Mesothelial cell of epicardium (in vitro differentiated cells): ENCODE results near the gene MRPS11. TPM values are rescaled to one million over a fixed set of nuclear protein-coding genes. Genes with fewer than 3 reads are reported as not detected.

Experiments
- DNase-seq, 2 experiments: peaks; one replicate each; pipeline ENCODE4 v3.0.0; 2021; ENCODE audit warnings: low spot score in 2 of 2; ENCODE audit not compliant: unreplicated experiment in 2 of 2
- H3K27ac Mint-ChIP-seq: 2 replicates; pipeline ENCODE4 v1.8.0; 2021; ENCODE audit warnings: mixed read lengths
- H3K27me3 Mint-ChIP-seq: 2 replicates; pipeline ENCODE4 v1.8.0; 2021; ENCODE audit warnings: low read depth, mixed read lengths
- H3K36me3 Mint-ChIP-seq: 2 replicates; pipeline ENCODE4 v1.8.0; 2021; ENCODE audit warnings: mixed read lengths
- H3K4me1 Mint-ChIP-seq: 2 replicates; pipeline ENCODE4 v1.8.0; 2021; ENCODE audit warnings: mixed read lengths
- H3K4me3 Mint-ChIP-seq: 2 replicates; pipeline ENCODE4 v1.8.0; 2021; ENCODE audit warnings: mild to moderate bottlenecking, moderate library complexity, mixed read lengths
- H3K9me3 Mint-ChIP-seq: 2 replicates; pipeline ENCODE4 v1.8.0; 2021; ENCODE audit warnings: mixed read lengths
- total RNA-seq: library from RNA; stranded (reverse); gene quantifications from 3 replicates; pipeline ENCODE4 v1.2.1, GENCODE V29; 2021
- TF ChIP-seq, protein P1 (sequence below): fragments of 200-600 bp; sonication (generic); IDR thresholded peaks from one replicate; pipeline ENCODE4 v1.5.0; 2021; ENCODE audit warnings: antibody characterized with exemption; ENCODE audit not compliant: unreplicated experiment

Gene MRPS11
- total RNA-seq, 1 donor from 2014 or later, result 38.9 TPM

DNA sequence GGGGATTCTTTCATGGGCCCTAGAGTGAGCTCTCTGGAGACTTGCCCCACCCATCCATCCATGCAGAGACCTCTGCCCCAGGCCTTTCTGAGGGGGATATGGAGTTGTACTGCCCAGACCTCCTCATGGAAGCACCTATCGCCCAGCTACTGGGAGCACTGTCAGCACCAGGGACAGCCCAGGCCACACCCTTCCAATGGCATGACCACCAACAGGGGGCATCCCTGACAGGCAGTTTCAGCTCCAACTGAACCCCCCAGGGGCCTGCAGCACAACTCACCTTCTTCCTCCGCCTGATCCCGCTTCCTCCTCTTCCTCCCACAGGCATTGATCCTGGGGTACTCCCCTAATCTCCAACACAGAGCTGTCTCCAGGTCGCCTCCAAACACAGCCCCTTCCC lies 21.8 kb downstream of the MRPS11 start:
- Mint-ChIP-seq H3K27me3 (no peaks in the 10 kb centered on the region), H3K36me3 (no peaks in the 10 kb centered on the region), H3K4me3 (no peak overlapping the region), H3K27ac (no peak overlapping the region), H3K9me3 (no peaks in the 10 kb centered on the region), H3K4me1 (peaks cover 17% of the 10 kb centered on the region)
- TF ChIP-seq, protein P1, sequence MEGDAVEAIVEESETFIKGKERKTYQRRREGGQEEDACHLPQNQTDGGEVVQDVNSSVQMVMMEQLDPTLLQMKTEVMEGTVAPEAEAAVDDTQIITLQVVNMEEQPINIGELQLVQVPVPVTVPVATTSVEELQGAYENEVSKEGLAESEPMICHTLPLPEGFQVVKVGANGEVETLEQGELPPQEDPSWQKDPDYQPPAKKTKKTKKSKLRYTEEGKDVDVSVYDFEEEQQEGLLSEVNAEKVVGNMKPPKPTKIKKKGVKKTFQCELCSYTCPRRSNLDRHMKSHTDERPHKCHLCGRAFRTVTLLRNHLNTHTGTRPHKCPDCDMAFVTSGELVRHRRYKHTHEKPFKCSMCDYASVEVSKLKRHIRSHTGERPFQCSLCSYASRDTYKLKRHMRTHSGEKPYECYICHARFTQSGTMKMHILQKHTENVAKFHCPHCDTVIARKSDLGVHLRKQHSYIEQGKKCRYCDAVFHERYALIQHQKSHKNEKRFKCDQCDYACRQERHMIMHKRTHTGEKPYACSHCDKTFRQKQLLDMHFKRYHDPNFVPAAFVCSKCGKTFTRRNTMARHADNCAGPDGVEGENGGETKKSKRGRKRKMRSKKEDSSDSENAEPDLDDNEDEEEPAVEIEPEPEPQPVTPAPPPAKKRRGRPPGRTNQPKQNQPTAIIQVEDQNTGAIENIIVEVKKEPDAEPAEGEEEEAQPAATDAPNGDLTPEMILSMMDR, result no peak
- DNase-seq, result no peak

DNA sequence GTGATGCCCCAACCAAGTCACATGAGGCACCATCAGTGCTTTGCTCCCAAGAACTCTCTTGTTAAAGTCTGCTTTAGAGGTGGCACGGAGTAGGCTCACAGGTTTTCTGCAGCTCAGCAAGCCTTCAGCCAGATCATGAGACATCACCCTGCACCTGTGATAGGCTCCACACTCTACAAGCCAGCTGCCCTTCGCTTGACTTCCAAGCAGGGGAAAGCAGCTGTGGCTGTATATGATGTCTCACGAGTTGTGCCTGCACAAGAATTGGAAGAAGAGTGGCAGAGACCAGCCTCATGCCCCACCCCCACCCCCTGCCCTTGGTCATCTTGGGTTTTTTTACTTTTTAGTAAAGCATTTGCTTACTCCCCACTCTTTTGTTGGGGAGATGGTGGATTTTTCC lies 22.5 kb downstream of the MRPS11 start:
- Mint-ChIP-seq H3K4me1 (peaks cover 11% of the 10 kb centered on the region), H3K27me3 (no peaks in the 10 kb centered on the region), H3K36me3 (no peaks in the 10 kb centered on the region), H3K27ac (no peak overlapping the region), H3K9me3 (no peaks in the 10 kb centered on the region), H3K4me3 (no peak overlapping the region)
- TF ChIP-seq, protein P1, result no peak
- DNase-seq, result no peak

DNA sequence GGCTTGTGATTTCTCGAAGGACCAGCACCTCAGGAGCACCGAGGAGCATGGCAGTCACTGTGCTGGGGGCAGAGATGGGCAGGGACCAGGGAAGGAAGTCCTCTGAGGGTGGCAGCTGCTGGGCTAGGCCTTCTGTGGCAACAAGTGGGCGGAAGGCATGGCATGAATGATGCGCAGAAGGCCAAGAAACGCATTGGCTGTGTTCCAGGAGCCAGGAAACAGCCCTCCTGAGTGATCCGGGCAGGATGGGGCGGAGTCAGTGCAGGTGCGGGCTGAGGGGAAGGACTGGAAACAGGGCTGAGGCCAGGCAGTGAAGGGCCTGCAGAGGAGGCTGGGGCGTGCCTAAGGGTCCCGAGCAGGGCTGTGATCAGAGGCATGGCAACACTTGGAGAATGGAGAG lies 23.6 kb downstream of the MRPS11 start:
- TF ChIP-seq, protein P1, result no peak
- Mint-ChIP-seq H3K36me3 (no peaks in the 10 kb centered on the region), H3K4me1 (peaks cover 2% of the 10 kb centered on the region), H3K27ac (no peak overlapping the region), H3K9me3 (no peaks in the 10 kb centered on the region), H3K4me3 (no peak overlapping the region), H3K27me3 (no peaks in the 10 kb centered on the region)
- no peak for DNase-seq

DNA sequence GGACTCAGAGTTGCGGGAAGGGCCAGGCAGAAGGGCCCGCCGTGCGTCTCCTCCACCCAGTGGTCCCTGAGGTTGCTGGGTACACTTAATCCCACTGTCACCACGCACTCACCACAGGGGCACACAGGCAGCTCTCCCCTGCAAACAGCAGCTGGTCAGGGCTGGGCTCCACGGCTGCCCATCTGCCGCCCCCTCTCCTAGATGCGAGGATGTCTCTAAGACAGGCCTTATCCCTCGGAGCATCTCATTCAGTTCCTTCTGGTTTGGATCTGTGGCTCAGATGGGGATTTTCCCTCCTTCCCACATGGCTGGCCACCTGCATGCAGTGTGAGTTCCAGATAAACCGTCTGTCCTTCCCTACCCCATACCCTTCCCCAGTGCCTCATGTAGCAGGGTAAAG lies 26.3 kb downstream of the MRPS11 start:
- H3K27me3 Mint-ChIP-seq, result no peaks in the 10 kb centered on the region
- no peaks in the 10 kb centered on the region for H3K36me3 Mint-ChIP-seq
- H3K4me3 Mint-ChIP-seq, result no peak overlapping the region
- no peak overlapping the region for H3K27ac Mint-ChIP-seq
- TF ChIP-seq, protein P1, result no peak
- no peak for DNase-seq
- peaks cover 5% of the 10 kb centered on the region for H3K4me1 Mint-ChIP-seq
- no peaks in the 10 kb centered on the region for H3K9me3 Mint-ChIP-seq

DNA sequence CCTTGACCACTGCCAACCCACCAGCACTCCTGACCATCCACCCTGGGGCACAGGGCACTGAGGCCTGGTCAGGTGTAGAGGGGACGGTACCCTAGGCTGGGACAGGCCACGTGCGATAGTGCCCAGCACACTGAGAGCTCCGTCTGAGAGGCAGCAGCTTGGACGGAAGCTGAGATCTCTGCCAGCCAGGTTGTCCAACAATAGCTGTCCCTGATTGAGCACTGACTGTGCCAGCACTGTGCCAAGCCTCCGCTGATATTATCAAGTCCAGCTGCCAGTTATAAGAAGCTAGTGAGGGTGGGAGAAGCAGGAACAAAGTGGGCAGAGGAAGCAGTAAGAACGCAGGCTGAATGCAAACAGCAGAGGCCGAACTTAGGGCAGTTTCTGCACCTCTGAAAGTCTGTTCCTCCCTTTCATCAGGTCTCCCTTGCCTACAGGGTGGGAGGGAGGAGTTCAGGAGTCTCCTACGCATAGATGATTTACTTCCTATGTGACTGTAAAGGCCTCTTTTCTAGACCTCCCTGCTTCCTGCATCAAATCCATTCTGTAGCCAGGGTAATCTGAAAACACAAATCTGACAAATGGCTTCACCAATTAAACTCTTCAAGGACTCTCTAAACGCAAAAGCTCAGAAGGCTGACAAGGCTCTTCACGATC lies 29.7 kb downstream of the MRPS11 start:
- Mint-ChIP-seq H3K4me3 (no peak overlapping the region), H3K27me3 (no peaks in the 10 kb centered on the region), H3K4me1 (peaks cover 5% of the 10 kb centered on the region), H3K9me3 (no peaks in the 10 kb centered on the region), H3K27ac (no peak overlapping the region), H3K36me3 (peaks cover 4% of the 10 kb centered on the region)
- TF ChIP-seq, protein P1, result no peak
- peak in 1 of 2 experiments; percentile 17 for DNase-seq
